Omental fat pad (tissue), 4 donors: ENCODE measurements around the gene ITGA8. TPM values are rescaled to one million over a fixed set of nuclear protein-coding genes. Genes with fewer than 3 reads are reported as not detected.

Experiments
- ATAC-seq: fragments of 150-250 bp; one replicate; pipeline ENCODE4 v1.9.1; 2016; ENCODE audit warnings: mild to moderate bottlenecking, moderate library complexity; ENCODE audit not compliant: low FRiP score
- DNase-seq: peaks from one replicate; pipeline ENCODE4 v3.0.0-alpha.2; 2019; ENCODE audit warnings: low spot score
- total RNA-seq, 4 donors: library from RNA; depleted of rRNA; stranded (reverse); fragments of >200 nt; gene quantifications; one replicate each; pipeline ENCODE4 v1.1.0, GENCODE V29; 2016
- TF ChIP-seq, protein P1 (sequence below), 3 donors: fragments of 450-650 bp; IDR thresholded peaks; one replicate each; pipeline ENCODE4 v1.5.1; 2016 to 2017; ENCODE audit warnings: antibody characterized with exemption in 3 of 3, mild to moderate bottlenecking in 3 of 3, moderate library complexity in 2 of 3

ITGA8 gene
- total RNA-seq, 4 donors from 2014 or later = 1.1 to 13.9 (median 2.2) TPM

GRCh38 chr10:15521328-15521903, 198.3 kb downstream of the ITGA8 start:
- no peak for ATAC-seq
- TF ChIP-seq, protein P1, sequence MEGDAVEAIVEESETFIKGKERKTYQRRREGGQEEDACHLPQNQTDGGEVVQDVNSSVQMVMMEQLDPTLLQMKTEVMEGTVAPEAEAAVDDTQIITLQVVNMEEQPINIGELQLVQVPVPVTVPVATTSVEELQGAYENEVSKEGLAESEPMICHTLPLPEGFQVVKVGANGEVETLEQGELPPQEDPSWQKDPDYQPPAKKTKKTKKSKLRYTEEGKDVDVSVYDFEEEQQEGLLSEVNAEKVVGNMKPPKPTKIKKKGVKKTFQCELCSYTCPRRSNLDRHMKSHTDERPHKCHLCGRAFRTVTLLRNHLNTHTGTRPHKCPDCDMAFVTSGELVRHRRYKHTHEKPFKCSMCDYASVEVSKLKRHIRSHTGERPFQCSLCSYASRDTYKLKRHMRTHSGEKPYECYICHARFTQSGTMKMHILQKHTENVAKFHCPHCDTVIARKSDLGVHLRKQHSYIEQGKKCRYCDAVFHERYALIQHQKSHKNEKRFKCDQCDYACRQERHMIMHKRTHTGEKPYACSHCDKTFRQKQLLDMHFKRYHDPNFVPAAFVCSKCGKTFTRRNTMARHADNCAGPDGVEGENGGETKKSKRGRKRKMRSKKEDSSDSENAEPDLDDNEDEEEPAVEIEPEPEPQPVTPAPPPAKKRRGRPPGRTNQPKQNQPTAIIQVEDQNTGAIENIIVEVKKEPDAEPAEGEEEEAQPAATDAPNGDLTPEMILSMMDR (IDR thresholded peaks at IDR 0.05) = no peak
- DNase-seq = no peak

DNA sequence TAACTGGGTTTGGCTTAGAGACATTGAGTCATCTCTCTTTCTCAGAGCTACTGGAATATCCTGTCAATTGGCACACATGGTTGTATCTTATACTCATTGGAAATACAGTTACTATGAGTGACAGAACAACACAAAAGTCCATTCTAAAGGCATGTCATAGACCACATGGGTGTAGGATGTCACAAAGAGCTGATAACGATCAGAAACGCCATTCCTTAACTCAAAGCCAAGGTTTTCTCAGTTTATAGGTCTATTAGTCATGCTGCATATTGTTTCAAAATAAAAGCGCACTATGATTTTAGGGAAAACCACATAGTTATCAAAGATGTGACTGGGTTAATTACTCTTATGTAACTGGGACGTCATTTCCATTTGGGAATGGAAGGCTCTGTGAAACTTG, 201.5 kb downstream of the ITGA8 start:
- DNase-seq (no peak), ATAC-seq (no peak)
- TF ChIP-seq, protein P1 (IDR thresholded peaks at IDR 0.05) = no peak

DNA sequence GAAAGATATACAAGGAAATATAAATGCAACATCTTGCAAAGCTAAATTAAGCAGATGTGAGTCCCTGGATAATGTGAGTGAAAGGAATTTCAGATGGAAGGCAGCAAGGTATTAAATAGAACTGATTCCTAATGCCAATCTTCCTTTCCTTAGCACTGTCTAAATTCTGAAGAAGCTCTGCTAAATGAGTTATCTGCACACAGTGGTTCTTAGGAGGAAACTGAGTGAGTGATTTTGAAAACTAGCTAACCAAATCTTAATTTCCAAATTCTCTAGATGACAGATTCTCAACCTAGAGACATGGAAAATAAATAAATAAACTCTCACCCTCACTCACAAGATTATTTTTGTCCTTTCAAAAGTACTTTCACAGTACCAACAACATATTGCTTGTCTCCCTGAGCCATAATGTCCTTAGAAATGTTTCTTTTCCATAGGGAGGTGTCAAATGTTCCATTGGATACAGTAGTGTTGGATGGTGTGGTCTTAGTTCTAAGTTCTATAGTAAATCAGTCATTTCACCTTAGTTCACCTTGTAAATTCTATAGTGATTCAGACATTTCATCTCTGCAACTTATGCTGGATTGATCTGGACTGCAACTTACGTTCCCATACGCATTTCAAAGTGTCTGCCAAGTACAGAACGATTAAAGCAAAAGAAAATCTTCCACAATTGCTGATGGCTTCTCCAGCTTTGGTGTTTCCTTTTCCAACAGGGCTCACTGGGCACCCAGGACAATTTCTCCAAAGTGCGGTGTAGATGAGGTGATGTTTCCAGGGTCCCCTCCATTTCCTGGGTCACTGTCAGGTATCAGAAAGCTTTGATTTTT, 203.3 kb downstream of the ITGA8 start:
- TF ChIP-seq, protein P1 (IDR thresholded peaks at IDR 0.05) = no peak
- DNase-seq = no peak
- ATAC-seq = no peak

GRCh38 chr10:15515202-15515601, 204.5 kb downstream of the ITGA8 start:
- ATAC-seq = no peak
- TF ChIP-seq, protein P1 (IDR thresholded peaks at IDR 0.05) = no peak
- no peak for DNase-seq

GRCh38 chr10:15510963-15511362, 208.8 kb downstream of the ITGA8 start:
- DNase-seq = no peak
- TF ChIP-seq, protein P1 (IDR thresholded peaks at IDR 0.05) = no peak
- ATAC-seq = no peak

GRCh38 chr10:15505329-15505728, 214.4 kb downstream of the ITGA8 start:
- TF ChIP-seq, protein P1 (IDR thresholded peaks at IDR 0.05) = no peak
- no peak for ATAC-seq
- no peak for DNase-seq
